Measurements from ENCODE around the gene KTI12. TPM values are rescaled to one million over a fixed set of nuclear protein-coding genes. Genes with fewer than 3 reads are reported as not detected.

KTI12 gene
- total RNA-seq, 1 donor, result 12.7 TPM

DNA sequence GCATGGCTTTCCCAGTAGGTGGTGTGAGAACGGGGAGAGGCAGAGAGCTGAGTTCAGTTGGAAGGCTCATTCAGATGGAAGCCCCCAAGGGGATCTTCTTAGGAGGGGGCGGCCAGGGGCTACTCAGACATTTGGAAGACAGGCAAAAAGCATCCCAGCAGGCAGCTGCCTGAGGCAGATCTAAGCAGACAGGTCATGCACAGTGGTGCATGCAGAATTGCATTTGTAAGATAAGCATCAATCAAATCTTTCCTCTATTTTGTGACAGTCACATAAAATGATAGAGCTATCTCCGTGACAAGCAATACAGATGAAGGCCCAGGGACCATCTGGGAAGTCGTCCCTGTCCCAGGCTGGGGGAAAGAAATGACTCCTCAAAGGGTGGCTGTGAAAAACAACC is 46.9 kb downstream of the KTI12 start:
- TF ChIP-seq, protein P1, sequence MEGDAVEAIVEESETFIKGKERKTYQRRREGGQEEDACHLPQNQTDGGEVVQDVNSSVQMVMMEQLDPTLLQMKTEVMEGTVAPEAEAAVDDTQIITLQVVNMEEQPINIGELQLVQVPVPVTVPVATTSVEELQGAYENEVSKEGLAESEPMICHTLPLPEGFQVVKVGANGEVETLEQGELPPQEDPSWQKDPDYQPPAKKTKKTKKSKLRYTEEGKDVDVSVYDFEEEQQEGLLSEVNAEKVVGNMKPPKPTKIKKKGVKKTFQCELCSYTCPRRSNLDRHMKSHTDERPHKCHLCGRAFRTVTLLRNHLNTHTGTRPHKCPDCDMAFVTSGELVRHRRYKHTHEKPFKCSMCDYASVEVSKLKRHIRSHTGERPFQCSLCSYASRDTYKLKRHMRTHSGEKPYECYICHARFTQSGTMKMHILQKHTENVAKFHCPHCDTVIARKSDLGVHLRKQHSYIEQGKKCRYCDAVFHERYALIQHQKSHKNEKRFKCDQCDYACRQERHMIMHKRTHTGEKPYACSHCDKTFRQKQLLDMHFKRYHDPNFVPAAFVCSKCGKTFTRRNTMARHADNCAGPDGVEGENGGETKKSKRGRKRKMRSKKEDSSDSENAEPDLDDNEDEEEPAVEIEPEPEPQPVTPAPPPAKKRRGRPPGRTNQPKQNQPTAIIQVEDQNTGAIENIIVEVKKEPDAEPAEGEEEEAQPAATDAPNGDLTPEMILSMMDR (IDR thresholded peaks at IDR 0.05; ENCODE audit: insufficient read depth, low read length), result no peak
- H3K4me3 ChIP-seq (ENCODE audit: low read depth, low read length), result no peak overlapping the region
- no peak for DNase-seq (ENCODE audit: low read depth)

DNA sequence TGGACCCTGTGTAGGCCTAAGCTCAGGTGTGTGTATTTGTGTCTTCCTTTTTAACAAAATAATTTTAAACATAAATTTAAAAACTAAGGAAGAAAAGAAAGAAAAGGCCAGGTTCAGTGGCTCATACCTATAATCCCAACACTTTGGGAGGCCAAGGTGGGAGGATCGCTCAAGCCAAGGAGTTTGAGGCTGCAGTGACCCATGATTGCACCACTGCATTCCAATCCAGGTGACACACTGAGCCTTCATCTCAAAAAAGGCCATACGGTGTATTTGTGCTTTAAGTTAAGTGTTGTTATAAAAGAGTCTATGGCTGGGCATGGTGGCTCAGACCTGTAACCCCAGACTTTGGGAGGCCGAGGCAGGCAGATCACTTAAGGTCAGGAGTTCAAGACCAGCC is 51.4 kb downstream of the KTI12 start:
- no peak for DNase-seq (ENCODE audit: low read depth)
- H3K4me3 ChIP-seq (ENCODE audit: low read depth, low read length), result no peak overlapping the region
- TF ChIP-seq, protein P1 (IDR thresholded peaks at IDR 0.05; ENCODE audit: insufficient read depth, low read length), result no peak

Small RNA genes within 50 kb of the gene (small RNA-seq; reads per million reads assigned to genes)
- not detected for gene RN7SL290P

Other genes starting within 250 kb of the KTI12 start
- gene NRDC, start 155.1 kb downstream of the KTI12 start, total RNA-seq (ENCODE audit: low replicate concordance), result 73.8 and 129 TPM in 2 replicates
- 3.6 and 63.4 TPM in 2 replicates for gene RAB3B, start 43.1 kb downstream of the KTI12 start, total RNA-seq (ENCODE audit: low replicate concordance)
- gene TXNDC12, start 21.4 kb upstream of the KTI12 start, total RNA-seq (ENCODE audit: low replicate concordance), result 44.2 and 58.8 TPM in 2 replicates
- 28.4 and 109 TPM in 2 replicates for gene BTF3L4, start 22.5 kb upstream of the KTI12 start, total RNA-seq (ENCODE audit: low replicate concordance)
- 28.8 and 38.8 TPM in 2 replicates for gene ZFYVE9, start 108.3 kb upstream of the KTI12 start, total RNA-seq (ENCODE audit: low replicate concordance)